HG03457 (cell line): ENCODE results near the gene HSD11B2.

ENCODE experiments used
- ATAC-seq: cut with Tn5 transposase; IDR thresholded peaks from one replicate; pipeline ENCODE4 v1.9.1; 2021; ENCODE audit warnings: moderate number of reproducible peaks; ENCODE audit not compliant: unreplicated experiment

Gene HSD11B2

GRCh38 chr16:67448580-67448979 lies 17.7 kb downstream of the HSD11B2 start:
- ATAC-seq: no peak

GRCh38 chr16:67449336-67449735 lies 18.4 kb downstream of the HSD11B2 start:
- ATAC-seq: no peak

- no peak for ATAC-seq
These were observed 18.8 kb downstream of the HSD11B2 start for GRCh38 chr16:67449739-67450138.

GRCh38 chr16:67451061-67451703 lies 20.3 kb downstream of the HSD11B2 start:
- ATAC-seq: no peak

GRCh38 chr16:67451704-67452435 lies 20.9 kb downstream of the HSD11B2 start:
- ATAC-seq: no peak

- no peak for ATAC-seq
These were observed 23.2 kb downstream of the HSD11B2 start for GRCh38 chr16:67454104-67454503.

- ATAC-seq: no peak
These were observed 23.9 kb downstream of the HSD11B2 start for GRCh38 chr16:67454852-67455251.

GRCh38 chr16:67456391-67457081 lies 25.6 kb downstream of the HSD11B2 start:
- ATAC-seq: no peak

- no peak for ATAC-seq
These were observed 26.7 kb downstream of the HSD11B2 start for GRCh38 chr16:67457611-67458010.

- no peak for ATAC-seq
These were observed 27.3 kb downstream of the HSD11B2 start for GRCh38 chr16:67458121-67458641.

- no peak for ATAC-seq
These were observed 28.3 kb downstream of the HSD11B2 start for GRCh38 chr16:67459066-67459860.

GRCh38 chr16:67459861-67460150 lies 28.9 kb downstream of the HSD11B2 start:
- ATAC-seq: no peak

GRCh38 chr16:67460168-67460567 lies 29.2 kb downstream of the HSD11B2 start:
- ATAC-seq: no peak

- no peak for ATAC-seq
These were observed 30.0 kb downstream of the HSD11B2 start for GRCh38 chr16:67460961-67461360.

GRCh38 chr16:67461600-67462278 lies 30.8 kb downstream of the HSD11B2 start:
- ATAC-seq: no peak

GRCh38 chr16:67462279-67462655 lies 31.3 kb downstream of the HSD11B2 start:
- ATAC-seq: no peak

- no peak for ATAC-seq
These were observed 32.1 kb downstream of the HSD11B2 start for GRCh38 chr16:67463059-67463458.

- no peak for ATAC-seq
These were observed 32.8 kb downstream of the HSD11B2 start for GRCh38 chr16:67463691-67464090.

- no peak for ATAC-seq
These were observed 33.6 kb downstream of the HSD11B2 start for GRCh38 chr16:67464565-67464964.

GRCh38 chr16:67466581-67466980 lies 35.7 kb downstream of the HSD11B2 start:
- ATAC-seq: no peak

- ATAC-seq: no peak
These were observed 37.8 kb downstream of the HSD11B2 start for GRCh38 chr16:67468731-67469130.
